HL-60 (cell line): Measurements from ENCODE around the gene TPBGL.

ENCODE experiments used
- DNase-seq, 2 experiments: peaks; one replicate each; pipeline ENCODE4 v3.0.0-alpha.2; 2010 to 2020; ENCODE audit warnings: low read depth in 1 of 2, low spot score in 1 of 2
- H3K27ac ChIP-seq: fragments of 250-450 bp; sonication (Bioruptor Pico); replicated peaks from 2 replicates; pipeline ENCODE4 v1.5.1; 2020; ENCODE audit warnings: mild to moderate bottlenecking, moderate library complexity
- H3K27me3 ChIP-seq: fragments of 250-450 bp; sonication (Bioruptor Pico); 2 replicates; pipeline ENCODE4 v1.5.1; 2021; ENCODE audit warnings: mild to moderate bottlenecking, moderate library complexity; ENCODE audit not compliant: insufficient read depth, poor library complexity, severe bottlenecking
- H3K4me3 ChIP-seq: replicated peaks from 2 replicates; pipeline ENCODE4 v1.5.1; 2011; ENCODE audit warnings: mild to moderate bottlenecking, control low read depth, low read length; ENCODE audit not compliant: insufficient read depth
- CTCF ChIP-seq: IDR thresholded peaks from one replicate; pipeline ENCODE4 v1.5.1; 2011; ENCODE audit warnings: low read length, control low read depth, inconsistent platforms; ENCODE audit not compliant: insufficient read depth
- GABPA ChIP-seq: IDR thresholded peaks from 2 replicates; pipeline ENCODE4 v1.6.1; 2012; ENCODE audit warnings: low read depth
- POLR2AphosphoS5 ChIP-seq: IDR thresholded peaks from 2 replicates; pipeline ENCODE4 v1.6.1; 2012; ENCODE audit warnings: low read depth
- REST ChIP-seq: IDR thresholded peaks from 2 replicates; pipeline ENCODE4 v1.6.1; 2012; ENCODE audit warnings: low read depth; ENCODE audit not compliant: insufficient replicate concordance
- SPI1 ChIP-seq: IDR thresholded peaks from 2 replicates; pipeline ENCODE4 v1.6.1; 2012; ENCODE audit warnings: low read depth, mild to moderate bottlenecking, borderline replicate concordance

TPBGL gene

GRCh38 chr11:75214843-75215242, 25.7 kb upstream of the TPBGL start:
- no peaks in the 10 kb centered on the region for H3K27me3 ChIP-seq
- no peak for DNase-seq
- H3K27ac ChIP-seq: no peak overlapping the region
- TF ChIP-seq CTCF: no peak
- TF ChIP-seq SPI1: no peak
- no peak for TF ChIP-seq GABPA
- no peak for TF ChIP-seq REST
- H3K4me3 ChIP-seq: no peak overlapping the region

GRCh38 chr11:75219869-75220268, 20.7 kb upstream of the TPBGL start:
- Histone ChIP-seq H3K27me3 (no peaks in the 10 kb centered on the region), H3K4me3 (no peak overlapping the region), H3K27ac (no peak overlapping the region)
- no peak for DNase-seq
- TF ChIP-seq GABPA: no peak
- TF ChIP-seq SPI1: no peak
- no peak for TF ChIP-seq CTCF
- TF ChIP-seq POLR2AphosphoS5: no peak
- no peak for TF ChIP-seq REST

GRCh38 chr11:75223954-75224643, 16.5 kb upstream of the TPBGL start:
- Histone ChIP-seq H3K27me3 (no peaks in the 10 kb centered on the region), H3K4me3 (no peak overlapping the region), H3K27ac (no peak overlapping the region)
- DNase-seq: no peak
- TF ChIP-seq REST (no peak), GABPA (no peak), CTCF (no peak), POLR2AphosphoS5 (no peak), SPI1 (no peak)
